A549 (cell line): ENCODE data around the gene ESYT1. TPM values are rescaled to one million over a fixed set of nuclear protein-coding genes. Genes with fewer than 3 reads are reported as not detected.
"Not testable (repeated sequence)": the region's sequence is repeated elsewhere in the genome, so short reads cannot be mapped to it uniquely, and the experiment has no call there.

Source experiments
- ATAC-seq, 2 experiments: fragments of 200-7000 bp in 1 of 2; fragments of >200 bp in 1 of 2; cut with Nextera tagmentation in 1 of 2; cut with Tn5 transposase in 1 of 2; 3 replicates each; pipeline versions ENCODE4 v1.8.0 to v1.9.1; 2018 to 2020; ENCODE audit warnings: mild to moderate bottlenecking in 1 of 2, moderate library complexity in 1 of 2
- CTCF ChIA-PET: fragments of 300-600 bp; sonication (Branson Sonifier 250); formaldehyde crosslinking; extraction: SDS; loops from one replicate; lab custom pipeline; 2021; ENCODE audit warnings: antibody characterized with exemption, inconsistent platforms; lab: Yijun Ruan, JAX
- POLR2A ChIA-PET: fragments of 350-600 bp; formaldehyde crosslinking; extraction: SDS; loops from one replicate; lab custom pipeline; 2021; ENCODE audit warnings: antibody characterized with exemption, inconsistent platforms; lab: Yijun Ruan, JAX
- DNase-seq, 2 experiments: peaks; one replicate each; pipeline versions ENCODE4 v3.0.0 to v3.0.0-alpha.2; 2011 to 2016; ENCODE audit warnings: low read depth in 1 of 2, low spot score in 1 of 2
- FAIRE-seq: peaks from 2 replicates; lab custom pipeline; 2011; peaks lifted over from hg19 to GRCh38; lab: Jason Lieb, UNC
- H3K27ac ChIP-seq, 2 experiments: fragments of >200 bp; sonication (Bioruptor Twin); formaldehyde crosslinking; 3 replicates each; pipeline ENCODE4 v1.5.1; 2016 to 2017
- H3K4me1 ChIP-seq: fragments of >200 bp; sonication (Bioruptor Twin); formaldehyde crosslinking; 3 replicates; pipeline ENCODE4 v1.6.1; 2016
- H3K4me2 ChIP-seq: fragments of >200 bp; sonication (Bioruptor Twin); formaldehyde crosslinking; 3 replicates; pipeline ENCODE4 v1.6.1; 2016
- H3K4me3 ChIP-seq: fragments of >200 bp; sonication (Bioruptor Twin); formaldehyde crosslinking; 3 replicates; pipeline ENCODE4 v1.5.1; 2016
- H3K9me3 ChIP-seq: fragments of >200 bp; sonication (Bioruptor Twin); formaldehyde crosslinking; 3 replicates; pipeline ENCODE4 v1.6.1; 2016
- EHMT2 ChIP-seq: fragments of 200-600 bp; sonication (generic); IDR thresholded peaks from 2 replicates; pipeline ENCODE4 v1.6.1; 2016; ENCODE audit warnings: antibody characterized with exemption, low read depth, mild to moderate bottlenecking, moderate library complexity
- EP300 ChIP-seq, 2 experiments: fragments of >200 bp; sonication (Bioruptor Twin); formaldehyde crosslinking; IDR thresholded peaks; 2 replicates in 1 of 2; 3 replicates in 1 of 2; pipeline ENCODE4 v1.6.1; 2016 to 2017
- ESRRA ChIP-seq: fragments of 150-350 bp; IDR thresholded peaks from 2 replicates; pipeline ENCODE4 v1.6.1; 2014; ENCODE audit warnings: mild to moderate bottlenecking, low read length, borderline replicate concordance
- FOSL2 ChIP-seq, 2 experiments: fragments of 450-650 bp in 1 of 2; fragments of >200 bp in 1 of 2; sonication (Bioruptor Twin) in 1 of 2; formaldehyde crosslinking; IDR thresholded peaks; 2 replicates each; pipeline versions ENCODE4 v1.5.0 to v1.6.1; 2016 to 2020; ENCODE audit warnings: mild to moderate bottlenecking in 1 of 2, moderate library complexity in 1 of 2
- HEYL ChIP-seq: fragments of 250-450 bp; sonication (Bioruptor Pico); IDR thresholded peaks from 2 replicates; pipeline ENCODE4 v1.8.0; 2021; ENCODE audit warnings: mild to moderate bottlenecking, moderate library complexity
- HOXB13 ChIP-seq: fragments of 250-450 bp; sonication (Bioruptor Pico); IDR thresholded peaks from 2 replicates; pipeline ENCODE4 v1.5.0; 2020; ENCODE audit warnings: low read depth, mild to moderate bottlenecking, moderate library complexity
- HOXB5 ChIP-seq: fragments of 250-450 bp; sonication (Bioruptor Pico); IDR thresholded peaks from 2 replicates; pipeline ENCODE4 v1.5.0; 2020; ENCODE audit warnings: mild to moderate bottlenecking, moderate library complexity
- JUNB ChIP-seq: fragments of >200 bp; sonication (Bioruptor Twin); formaldehyde crosslinking; IDR thresholded peaks from 2 replicates; pipeline ENCODE4 v1.6.1; 2016
- KDM5A ChIP-seq: fragments of 200-600 bp; sonication (generic); IDR thresholded peaks from 2 replicates; pipeline ENCODE4 v1.6.1; 2016; ENCODE audit warnings: antibody characterized with exemption, mild to moderate bottlenecking
- MYC ChIP-seq: IDR thresholded peaks from 2 replicates; pipeline ENCODE4 v1.6.1; 2012; ENCODE audit warnings: mild to moderate bottlenecking, inconsistent platforms, low read length, improper control_type of control experiment, borderline replicate concordance
- RFX5 ChIP-seq: fragments of 450-650 bp; IDR thresholded peaks from 2 replicates; pipeline ENCODE4 v1.7.1; 2014; ENCODE audit warnings: antibody characterized with exemption, mild to moderate bottlenecking, moderate library complexity
- SMC3 ChIP-seq: fragments of >200 bp; sonication (Bioruptor Twin); formaldehyde crosslinking; IDR thresholded peaks from 3 replicates; pipeline ENCODE4 v1.6.1; 2018; ENCODE audit warnings: inconsistent platforms
- SREBF2 ChIP-seq: fragments of 450-650 bp; IDR thresholded peaks from 2 replicates; pipeline ENCODE4 v1.6.1; 2014; ENCODE audit warnings: mild to moderate bottlenecking, moderate library complexity
- ZSCAN20 ChIP-seq: fragments of 250-450 bp; sonication (Bioruptor Pico); IDR thresholded peaks from 2 replicates; pipeline ENCODE4 v1.8.0; 2022; ENCODE audit warnings: mild to moderate bottlenecking, moderate library complexity
- WGBS: methylation state at CpG from one replicate; pipeline ENCODE4 v1.1.6; 2017; ENCODE audit errors: missing lambda C conversion rate; 5-methylcytosine and 5-hydroxymethylcytosine counted together
- polyA plus RNA-seq, 4 experiments: library from polyadenylated mRNA; depleted of rRNA in 3 of 4; stranded (reverse); fragments of >200 nt; fragmentation: RNase III in 1 of 4; extraction: RNeasy Plus Mini Kit Qiagen cat#74134 plus additional on column Dnase treatment in 1 of 4; gene quantifications; 2 replicates in 3 of 4; 3 replicates in 1 of 4; pipeline ENCODE4 v1.2.3, GENCODE V29; 2011 to 2017
- TF ChIP-seq, protein P1 (sequence below): fragments of 450-650 bp; IDR thresholded peaks from 2 replicates; pipeline ENCODE4 v1.6.1; 2014; ENCODE audit warnings: antibody characterized with exemption
- TF ChIP-seq, protein P2 (sequence below): fragments of >200 bp; sonication (Bioruptor Twin); formaldehyde crosslinking; IDR thresholded peaks from 3 replicates; pipeline ENCODE4 v1.6.1; 2016
- TF ChIP-seq, protein P3 (sequence below): fragments of 250-450 bp; sonication (Bioruptor Pico); IDR thresholded peaks from 2 replicates; pipeline ENCODE4 v1.5.0; 2020; ENCODE audit warnings: low read depth, mild to moderate bottlenecking, moderate library complexity
- TF ChIP-seq, protein P4 (sequence below): IDR thresholded peaks from 2 replicates; pipeline ENCODE4 v1.6.1; 2012

ESYT1 gene
- polyA plus RNA-seq, 2 of the 4 experiments (the other 2 are of a cell fraction) = 54.2 to 72.4 TPM

DNA sequence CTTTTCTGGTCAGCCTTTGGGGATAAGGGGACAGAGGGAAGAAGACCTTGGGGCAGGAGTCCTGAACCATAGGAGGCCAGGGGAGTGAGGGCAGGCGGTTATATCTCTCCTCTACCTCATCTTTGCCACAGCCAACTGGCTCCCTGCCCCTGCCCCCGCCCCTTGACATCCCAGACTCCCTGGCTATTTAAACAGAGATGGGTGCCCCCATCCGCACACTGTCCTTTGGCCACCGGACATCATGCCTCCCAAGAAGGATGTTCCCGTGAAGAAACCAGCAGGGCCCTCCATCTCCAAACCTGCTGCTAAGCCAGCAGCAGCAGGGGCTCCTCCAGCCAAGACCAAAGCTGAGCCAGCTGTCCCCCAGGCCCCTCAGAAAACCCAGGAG is 25.6 kb downstream of the ESYT1 start (continued):
- TF ChIP-seq, protein P1, sequence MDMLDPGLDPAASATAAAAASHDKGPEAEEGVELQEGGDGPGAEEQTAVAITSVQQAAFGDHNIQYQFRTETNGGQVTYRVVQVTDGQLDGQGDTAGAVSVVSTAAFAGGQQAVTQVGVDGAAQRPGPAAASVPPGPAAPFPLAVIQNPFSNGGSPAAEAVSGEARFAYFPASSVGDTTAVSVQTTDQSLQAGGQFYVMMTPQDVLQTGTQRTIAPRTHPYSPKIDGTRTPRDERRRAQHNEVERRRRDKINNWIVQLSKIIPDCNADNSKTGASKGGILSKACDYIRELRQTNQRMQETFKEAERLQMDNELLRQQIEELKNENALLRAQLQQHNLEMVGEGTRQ = no peak
- TF ChIP-seq JUNB = no peak

DNA sequence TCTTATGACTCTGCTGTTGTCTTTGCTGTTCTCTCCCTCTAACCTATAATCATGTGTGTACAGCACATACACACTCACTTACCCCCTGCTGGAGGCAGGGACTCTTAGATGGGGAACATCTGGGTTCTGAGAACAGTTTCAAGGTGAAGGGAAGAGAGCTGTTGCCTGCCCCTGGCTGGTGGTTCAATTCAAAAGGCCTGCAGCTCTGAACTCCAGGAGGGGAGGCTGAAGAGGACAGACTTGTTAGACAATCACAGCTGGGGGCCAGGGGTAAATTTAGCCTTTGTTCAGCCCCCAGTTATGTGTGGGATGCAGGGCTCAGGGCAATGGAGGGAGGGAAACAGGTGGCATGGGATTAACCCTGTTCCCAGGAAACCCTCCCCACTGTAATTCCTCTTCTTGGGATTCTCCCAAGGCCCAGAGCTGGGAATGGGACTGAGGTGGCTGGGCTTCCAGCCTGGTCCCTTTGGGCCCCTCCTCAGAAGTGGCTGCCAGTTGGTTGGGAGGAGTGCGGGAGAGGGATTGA is 26.2 kb downstream of the ESYT1 start:
- WGBS = 100% methylated on average over 1 of the region's 1 CpG
- TF ChIP-seq FOSL2 (IDR thresholded peaks at IDR 0.05) (no peak), FOSL2 (CRISPR knock-in tag; IDR thresholded peaks at IDR 0.05) (no peak)
- FAIRE-seq (no peak), DNase-seq (no peak), ATAC-seq (no peak)
- Histone ChIP-seq H3K27ac (no peak overlapping the region), H3K4me2 (no peak overlapping the region), H3K4me1 (peaks cover 21% of the 10 kb centered on the region; the same call in 2 of the 3 replicates), H3K9me3 (no peaks in the 10 kb centered on the region), H3K4me3 (no peak overlapping the region)
- ChIA-PET POLR2A (interaction anchor here (0.6 kb wide), 1 partner anchor 13 kb away, joined by 4 read pairs; no protein-coding TSS in a partner anchor), CTCF (interaction anchor here (1.2 to 10.2 kb wide), 6 partner anchors 10 to 36 kb away, joined by 3 to 98 read pairs (median 12); partner anchors contain the start of genes ESYT1, SMARCC2 and ZC3H10)

DNA sequence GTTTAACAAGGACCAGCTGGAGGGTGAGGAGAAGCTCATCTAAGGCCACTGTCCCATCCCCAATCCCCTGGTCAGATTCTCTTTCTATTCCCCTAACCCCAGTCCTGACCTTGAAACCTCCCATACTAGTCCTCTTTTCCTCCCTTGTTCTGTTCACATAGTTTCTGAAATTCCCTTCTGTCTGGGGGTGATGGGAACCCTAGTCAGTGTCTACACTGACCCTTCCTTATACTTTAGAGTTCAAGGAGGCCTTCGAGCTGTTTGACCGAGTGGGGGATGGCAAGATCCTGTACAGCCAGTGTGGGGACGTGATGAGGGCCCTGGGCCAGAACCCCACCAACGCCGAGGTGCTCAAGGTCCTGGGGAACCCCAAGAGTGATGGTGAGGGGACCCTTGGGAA is 26.8 kb downstream of the ESYT1 start:
- CTCF ChIA-PET = interaction anchor here (1.3 to 10.2 kb wide), 5 partner anchors 11 to 35 kb away, joined by 4 to 98 read pairs (median 19); partner anchors contain the start of genes ESYT1, SMARCC2 and ZC3H10
- Histone ChIP-seq H3K27ac (no peak overlapping the region), H3K4me3 (no peak overlapping the region), H3K9me3 (no peaks in the 10 kb centered on the region), H3K4me2 (no peak overlapping the region), H3K4me1 (peaks cover 24% of the 10 kb centered on the region)
- ATAC-seq = no peak
- POLR2A ChIA-PET = no interaction called here
- no peak for FAIRE-seq
- WGBS = 93% methylated on average over 5 of the region's 5 CpGs
- TF ChIP-seq, protein P2, sequence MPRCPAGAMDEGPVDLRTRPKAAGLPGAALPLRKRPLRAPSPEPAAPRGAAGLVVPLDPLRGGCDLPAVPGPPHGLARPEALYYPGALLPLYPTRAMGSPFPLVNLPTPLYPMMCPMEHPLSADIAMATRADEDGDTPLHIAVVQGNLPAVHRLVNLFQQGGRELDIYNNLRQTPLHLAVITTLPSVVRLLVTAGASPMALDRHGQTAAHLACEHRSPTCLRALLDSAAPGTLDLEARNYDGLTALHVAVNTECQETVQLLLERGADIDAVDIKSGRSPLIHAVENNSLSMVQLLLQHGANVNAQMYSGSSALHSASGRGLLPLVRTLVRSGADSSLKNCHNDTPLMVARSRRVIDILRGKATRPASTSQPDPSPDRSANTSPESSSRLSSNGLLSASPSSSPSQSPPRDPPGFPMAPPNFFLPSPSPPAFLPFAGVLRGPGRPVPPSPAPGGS = no peak
- TF ChIP-seq MYC (no peak), EHMT2 (no peak), ZSCAN20 (CRISPR knock-in tag) (no peak), HEYL (CRISPR knock-in tag) (no peak)
- no peak for DNase-seq

DNA sequence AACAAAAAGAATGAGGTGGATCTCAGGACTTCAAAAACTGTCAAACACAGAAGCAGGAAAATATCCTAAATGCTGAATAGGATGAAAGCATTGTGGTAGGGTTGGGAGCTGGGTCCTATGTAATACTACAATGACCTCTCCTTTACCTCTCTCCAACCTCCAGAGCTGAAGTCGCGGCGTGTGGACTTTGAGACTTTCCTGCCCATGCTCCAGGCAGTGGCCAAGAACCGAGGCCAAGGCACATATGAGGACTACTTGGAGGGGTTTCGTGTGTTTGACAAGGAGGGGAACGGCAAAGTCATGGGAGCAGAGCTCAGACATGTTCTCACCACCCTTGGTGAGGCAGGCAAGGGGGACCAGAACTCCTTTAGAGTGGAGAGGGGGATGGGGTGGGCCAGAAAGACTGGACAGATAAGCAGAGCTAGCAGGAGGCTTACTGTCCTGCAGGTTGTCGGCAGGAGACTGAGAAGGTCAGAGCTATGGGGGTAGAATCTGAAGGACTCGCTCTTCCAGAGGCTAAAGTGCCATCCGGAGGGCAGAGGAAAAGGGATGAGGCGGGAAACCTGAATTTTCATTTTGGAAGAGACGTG is 27.3 kb downstream of the ESYT1 start:
- no peak for DNase-seq
- FAIRE-seq = no peak
- no peak for ATAC-seq
- POLR2A ChIA-PET = no interaction called here
- no peaks in the 10 kb centered on the region for H3K9me3 ChIP-seq
- CTCF ChIA-PET = interaction anchor here (1.8 to 10.2 kb wide), 4 partner anchors 11 to 36 kb away, joined by 5 to 98 read pairs (median 26); partner anchors contain the start of genes ESYT1, SMARCC2 and ZC3H10
- H3K27ac ChIP-seq = no peak overlapping the region
- H3K4me3 ChIP-seq = no peak overlapping the region
- no peak overlapping the region for H3K4me2 ChIP-seq
- 83% methylated on average over 11 of the region's 11 CpGs for WGBS
- TF ChIP-seq, protein P3, sequence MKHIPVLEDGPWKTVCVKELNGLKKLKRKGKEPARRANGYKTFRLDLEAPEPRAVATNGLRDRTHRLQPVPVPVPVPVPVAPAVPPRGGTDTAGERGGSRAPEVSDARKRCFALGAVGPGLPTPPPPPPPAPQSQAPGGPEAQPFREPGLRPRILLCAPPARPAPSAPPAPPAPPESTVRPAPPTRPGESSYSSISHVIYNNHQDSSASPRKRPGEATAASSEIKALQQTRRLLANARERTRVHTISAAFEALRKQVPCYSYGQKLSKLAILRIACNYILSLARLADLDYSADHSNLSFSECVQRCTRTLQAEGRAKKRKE = no peak
- no peak for TF ChIP-seq ESRRA
- no peak for TF ChIP-seq RFX5
- no peak for TF ChIP-seq HOXB5 (CRISPR knock-in tag)
- no peak for TF ChIP-seq SMC3
- no peak for TF ChIP-seq HOXB13 (CRISPR knock-in tag)
- TF ChIP-seq HEYL (CRISPR knock-in tag) = no peak
- TF ChIP-seq, protein P4, sequence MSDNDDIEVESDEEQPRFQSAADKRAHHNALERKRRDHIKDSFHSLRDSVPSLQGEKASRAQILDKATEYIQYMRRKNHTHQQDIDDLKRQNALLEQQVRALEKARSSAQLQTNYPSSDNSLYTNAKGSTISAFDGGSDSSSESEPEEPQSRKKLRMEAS = no peak
- no peak for TF ChIP-seq SREBF2
- no peak for TF ChIP-seq EP300 (IDR thresholded peaks at IDR 0.05)
- TF ChIP-seq KDM5A = no peak
- H3K4me1 ChIP-seq = peaks cover 30% of the 10 kb centered on the region

DNA sequence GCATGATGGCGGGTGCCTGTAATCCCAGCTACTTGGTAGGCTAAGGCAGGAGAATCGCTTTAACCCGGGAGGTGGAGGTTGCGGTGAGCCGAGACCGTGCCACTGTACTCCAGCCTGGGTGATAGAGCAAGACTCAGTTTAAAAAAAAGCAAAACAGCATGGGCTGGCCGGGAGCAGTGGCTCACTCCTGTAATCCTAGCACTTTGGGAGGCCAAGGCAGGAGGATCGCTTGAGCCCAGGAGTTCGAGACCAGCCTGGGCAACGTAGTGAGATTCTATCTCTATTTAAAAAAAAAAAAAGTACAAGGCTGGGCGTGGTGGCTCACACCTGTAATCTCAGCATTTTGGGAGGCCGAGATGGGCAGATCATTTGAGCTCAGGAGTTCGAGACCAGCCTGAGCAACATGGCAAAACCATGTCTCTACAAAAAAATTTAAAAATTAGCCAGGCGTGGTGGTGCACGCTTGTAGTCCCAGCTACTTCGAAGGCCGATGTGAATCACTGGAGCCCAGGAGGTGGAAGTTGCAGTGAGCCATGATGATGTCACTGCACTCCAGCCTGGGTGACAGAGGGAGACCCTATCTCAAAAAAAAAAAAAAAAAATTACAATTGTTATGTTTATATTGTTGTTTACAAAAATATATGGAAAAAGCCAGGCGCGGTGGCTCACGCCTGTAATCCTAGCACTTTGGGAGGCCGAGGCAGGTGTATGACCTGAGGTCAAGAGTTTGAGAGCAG is 28.6 kb downstream of the ESYT1 start:
- CTCF ChIA-PET = interaction anchor here (0.6 to 10.2 kb wide), 9 partner anchors 12 to 492 kb away, joined by 3 to 98 read pairs (median 3); partner anchors contain the start of genes ERBB3, ESYT1 and ZC3H10

More for the DNA sequence above, 28.6 kb downstream of the ESYT1 start:
- DNase-seq, FAIRE-seq, ATAC-seq, H3K4me3 ChIP-seq, H3K9me3 ChIP-seq, POLR2A ChIA-PET: not testable (repeated sequence)
- WGBS = 95% methylated on average over 21 of the region's 21 CpGs
- peak overlapping the region; percentile 94 for H3K4me2 ChIP-seq
- peak overlapping the region; percentile 90 to 97 for H3K27ac ChIP-seq
- H3K4me1 ChIP-seq = peaks cover 38% of the 10 kb centered on the region
